SK-MEL-5 (cell line): Measurements from ENCODE around the gene MED13L. TPM values are rescaled to one million over a fixed set of nuclear protein-coding genes. Genes with fewer than 3 reads are reported as not detected.

ENCODE experiments used
- DNase-seq: peaks from one replicate; pipeline ENCODE4 v3.0.0-alpha.2; 2016; ENCODE audit warnings: low read depth, low spot score
- in situ Hi-C: cut with HindIII; loops from 2 replicates; pipeline ENCODE4 v1.10.0; 2016; ENCODE audit warnings: low sequenced_read_pairs, high pct_unique_total_duplicates, low pct_unique_long_range_greater_than_20kb
- total RNA-seq: library from RNA; depleted of rRNA; stranded (reverse); fragments of >200 nt; shearing (Covaris generic); gene quantifications from 2 replicates; pipeline ENCODE4 v1.2.3, GENCODE V29; 2014

MED13L gene
- total RNA-seq, 1 experiment from 2014 or later: 41.3 TPM

- in situ Hi-C loops: no loop called here
- no peak for DNase-seq
These were observed 259.2 kb downstream of the MED13L start for GRCh38 chr12:116018282-116018681.

GRCh38 chr12:116015525-116015924 is 262.0 kb downstream of the MED13L start:
- peak; percentile 64 for DNase-seq

DNA sequence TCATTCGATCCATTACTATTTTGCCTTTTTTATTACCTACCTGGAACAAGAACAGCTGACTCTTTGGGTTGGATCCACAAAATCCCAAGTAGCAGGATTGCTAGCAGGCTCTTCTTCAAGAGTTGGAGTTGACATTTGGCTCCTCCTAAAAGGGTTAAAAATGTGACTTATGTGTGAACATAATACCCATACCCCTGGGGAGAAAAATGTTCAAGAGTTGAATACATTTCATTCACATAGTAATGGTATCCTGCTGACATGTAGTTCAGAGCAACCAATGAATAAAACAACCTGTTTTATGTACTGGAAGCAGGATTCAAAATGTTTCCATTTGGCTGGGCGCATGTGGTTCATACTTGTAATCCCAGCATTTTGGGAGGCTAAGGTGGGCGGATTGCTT is 264.7 kb downstream of the MED13L start:
- DNase-seq: peak; percentile 44
- in situ Hi-C loops: no loop called here

More at GRCh38 chr12:116015525-116015924, 262.0 kb downstream of the MED13L start:
- in situ Hi-C loops: no loop called here

DNA sequence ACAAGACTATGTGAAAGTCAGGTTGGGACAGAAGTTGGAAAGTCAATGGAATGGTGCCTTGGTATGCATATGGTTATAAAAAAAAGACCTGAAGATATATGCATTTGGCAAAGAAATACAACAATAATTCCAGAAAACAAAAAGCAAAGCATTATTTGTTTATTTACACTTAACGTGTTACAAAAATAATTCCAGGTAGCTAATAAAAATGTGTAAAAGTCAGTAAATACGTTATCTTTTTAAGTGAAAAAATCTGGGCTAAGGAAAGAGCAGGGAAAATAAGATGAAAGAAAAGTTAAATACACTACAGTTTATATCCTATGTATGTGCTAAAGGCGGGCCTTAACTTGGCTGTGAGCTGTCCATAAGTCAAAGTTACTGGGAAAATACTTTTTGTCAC is 266.3 kb downstream of the MED13L start:
- DNase-seq: no peak
- in situ Hi-C loops: no loop called here

- in situ Hi-C loops: no loop called here
These were observed 267.0 kb downstream of the MED13L start for GRCh38 chr12:116010467-116010866.

GRCh38 chr12:116009805-116010204 is 267.7 kb downstream of the MED13L start:
- peak; percentile 55 for DNase-seq
- in situ Hi-C loops: no loop called here

More at GRCh38 chr12:116010467-116010866, 267.0 kb downstream of the MED13L start:
- DNase-seq: no peak

DNA sequence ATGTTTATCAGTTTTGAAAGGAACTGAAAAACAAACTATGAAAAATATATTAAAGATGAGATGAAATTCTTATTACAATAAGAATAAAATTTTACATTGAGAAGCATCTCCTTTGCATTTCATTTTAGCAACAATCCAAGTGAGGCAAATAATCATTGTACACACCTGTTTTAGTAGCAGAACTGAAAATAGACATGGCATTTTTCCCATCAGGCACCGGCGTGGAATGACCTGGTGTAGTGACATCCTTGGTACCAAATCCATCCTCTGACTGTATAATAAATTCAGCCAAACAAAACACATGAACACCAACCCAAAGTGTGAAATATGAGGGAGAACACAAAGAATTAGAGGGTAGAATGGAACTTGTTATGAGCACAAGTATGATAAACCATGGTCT is 271.4 kb downstream of the MED13L start:
- in situ Hi-C loops: no loop called here
- DNase-seq: no peak

DNA sequence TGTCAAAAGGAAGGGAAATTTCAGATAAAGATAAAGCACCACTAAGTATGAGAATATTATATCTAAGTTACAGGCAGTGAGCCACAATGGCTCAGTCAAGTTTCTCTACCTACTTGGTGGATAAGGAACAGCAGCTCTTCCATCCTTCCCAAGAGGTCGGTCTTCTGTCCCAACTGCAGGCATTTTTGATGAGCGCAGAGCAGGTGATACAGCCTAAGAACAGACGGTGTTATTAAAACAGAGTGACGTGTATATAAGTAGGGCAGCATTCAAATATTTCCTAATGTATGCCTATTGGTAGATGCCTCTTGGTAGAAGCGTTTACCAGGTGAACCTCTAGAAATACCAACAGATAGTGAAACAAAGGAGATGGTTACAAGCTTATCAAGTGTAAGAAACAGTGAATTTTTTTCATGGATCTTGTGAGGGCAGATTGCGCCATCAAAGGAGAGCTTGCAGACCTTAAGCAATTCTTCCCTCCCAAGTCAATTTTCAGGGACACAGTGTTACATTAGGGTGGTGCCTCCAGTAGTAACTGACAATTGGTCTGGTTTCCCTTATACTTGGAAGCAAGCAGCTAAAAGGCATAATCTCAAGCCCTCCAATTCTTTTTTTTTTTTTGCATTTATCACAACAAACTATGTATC is 274.5 kb downstream of the MED13L start:
- no peak for DNase-seq
- in situ Hi-C loops: no loop called here

- in situ Hi-C loops: no loop called here
- peak; percentile 86 for DNase-seq
These were observed 277.2 kb downstream of the MED13L start for GRCh38 chr12:116000252-116000651.

GRCh38 chr12:115999582-115999981 is 277.9 kb downstream of the MED13L start:
- in situ Hi-C loops: no loop called here
- no peak for DNase-seq

- in situ Hi-C loops: no loop called here
- DNase-seq: no peak
These were observed 278.6 kb downstream of the MED13L start for GRCh38 chr12:115998794-115999478.

DNA sequence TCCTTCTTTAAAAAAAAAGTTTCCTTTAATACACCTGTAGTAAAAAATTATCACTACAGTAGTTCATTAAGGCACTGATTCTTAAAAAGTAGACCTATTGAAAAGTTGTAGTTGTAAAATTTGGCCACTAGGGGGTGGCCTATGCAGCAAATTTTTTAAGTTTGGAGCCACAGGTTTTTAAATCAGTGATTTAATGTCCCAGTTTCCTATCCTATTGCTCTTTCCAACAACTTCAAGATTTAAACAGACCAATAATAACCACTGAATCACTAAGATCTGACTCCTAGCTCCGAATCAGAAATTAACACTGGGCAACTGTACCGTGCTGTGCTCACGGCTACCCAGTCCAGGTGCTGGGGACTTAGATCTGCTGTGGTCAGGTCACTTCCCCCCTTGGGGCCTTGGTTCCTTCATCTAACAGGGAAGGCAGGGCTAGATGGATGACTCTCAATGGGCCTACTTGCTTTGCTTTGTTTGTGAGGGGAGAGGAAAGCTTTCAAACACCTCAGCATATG is 279.3 kb downstream of the MED13L start:
- DNase-seq: peak; percentile 61
- in situ Hi-C loops: no loop called here

DNA sequence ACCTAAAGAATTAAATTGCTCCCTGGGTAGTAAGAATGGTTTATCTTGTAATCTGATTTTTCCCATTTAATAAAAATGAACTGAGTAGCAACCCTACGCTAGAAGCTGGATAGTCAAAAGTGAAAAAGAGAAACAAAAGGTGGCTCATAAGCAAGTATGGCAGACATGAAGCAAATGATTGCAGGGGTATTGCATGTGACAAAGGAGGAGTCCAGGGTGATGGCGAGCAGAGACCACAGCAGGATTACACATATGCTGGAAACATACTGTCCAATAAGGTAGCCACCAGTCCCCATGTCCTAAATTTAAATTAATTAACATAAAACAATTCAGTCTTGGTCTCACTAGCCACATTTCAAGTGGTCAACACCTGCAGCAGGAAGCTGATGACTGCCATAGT is 283.8 kb downstream of the MED13L start:
- in situ Hi-C loops: no loop called here
- DNase-seq: no peak

DNA sequence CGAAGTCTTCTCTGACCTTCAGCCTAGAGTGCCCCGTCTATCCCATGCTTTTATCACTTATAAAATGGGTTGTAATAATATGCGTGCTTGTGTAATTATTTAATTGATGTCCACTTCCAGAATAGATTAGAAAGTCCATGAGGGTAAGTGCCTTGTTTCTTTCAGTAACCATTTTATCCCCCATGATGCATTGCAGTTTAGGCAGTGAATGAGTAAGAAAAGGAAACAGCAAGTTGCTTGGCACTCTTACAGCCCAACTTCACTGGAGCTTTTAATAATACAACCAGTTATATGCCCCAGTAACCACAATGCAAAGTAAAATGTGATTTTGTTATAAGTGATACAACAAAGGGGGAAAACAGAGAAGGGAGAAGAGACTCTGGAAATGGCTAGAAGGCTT is 287.3 kb downstream of the MED13L start:
- DNase-seq: no peak
- in situ Hi-C loops: no loop called here

- DNase-seq: no peak
- in situ Hi-C loops: no loop called here
These were observed 288.6 kb downstream of the MED13L start for GRCh38 chr12:115988625-115989563.

DNA sequence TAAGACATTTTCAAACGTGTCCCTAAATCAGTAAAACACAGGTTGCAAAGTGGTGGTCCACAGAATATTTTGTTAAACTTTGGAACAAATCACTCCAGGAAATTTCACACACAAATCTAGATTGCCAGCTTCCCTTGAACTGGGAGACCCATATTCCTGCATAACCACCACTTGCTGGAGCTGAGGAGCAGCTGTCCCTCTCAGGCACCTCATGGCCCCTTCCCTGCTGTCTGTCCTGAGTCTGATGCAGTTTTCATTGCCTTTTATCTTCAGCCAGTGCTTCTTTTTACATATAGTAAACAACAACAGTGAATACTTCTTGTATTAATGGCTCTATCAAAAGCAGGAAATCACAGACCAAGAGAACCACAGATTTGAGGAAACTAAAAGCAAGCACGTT is 289.3 kb downstream of the MED13L start:
- in situ Hi-C loops: no loop called here

GRCh38 chr12:115984616-115985015 is 292.9 kb downstream of the MED13L start:
- in situ Hi-C loops: no loop called here
- no peak for DNase-seq

More for the DNA sequence above, 289.3 kb downstream of the MED13L start:
- no peak for DNase-seq

DNA sequence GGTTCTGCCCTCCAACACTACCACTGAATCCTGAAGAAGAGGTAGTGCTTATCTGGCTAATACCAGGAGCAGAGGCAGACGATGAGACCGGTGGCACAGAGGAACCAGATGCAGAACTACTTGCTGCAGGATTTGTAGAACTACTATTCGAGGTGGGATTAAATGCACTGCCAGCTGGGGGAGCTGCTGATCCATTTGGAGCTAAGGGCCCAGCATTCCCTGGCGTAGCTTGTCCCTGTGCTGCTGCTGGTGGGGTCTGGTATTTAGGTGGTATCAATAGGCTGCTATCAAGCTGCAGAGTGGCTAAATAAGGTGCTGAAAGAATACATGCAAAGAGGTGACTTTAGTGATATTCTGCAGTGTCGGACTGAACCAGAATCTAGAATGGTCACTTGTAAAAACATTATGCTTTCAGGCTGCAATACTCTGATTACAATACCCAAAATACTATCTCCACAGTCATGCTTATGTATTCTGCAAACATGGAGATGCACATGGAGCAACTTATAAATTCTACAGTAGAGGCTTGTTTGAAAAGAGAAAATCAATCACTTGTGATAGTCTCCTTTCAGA is 294.2 kb downstream of the MED13L start:
- in situ Hi-C loops: no loop called here
- DNase-seq: peak; percentile 67
